ES-I3 (cell line): ENCODE measurements around the gene TIMM29.

Source experiments
- H3K36me3 ChIP-seq: 2 replicates; pipeline ENCODE4 v1.6.1; 2013; ENCODE audit warnings: mild to moderate bottlenecking, low read length, control low read depth, moderate library complexity; ENCODE audit not compliant: insufficient read depth
- H3K4me1 ChIP-seq: 2 replicates; pipeline ENCODE4 v1.6.1; 2013; ENCODE audit warnings: mild to moderate bottlenecking, control low read depth, low read length; ENCODE audit not compliant: insufficient read depth
- H3K9ac ChIP-seq: 2 replicates; pipeline ENCODE4 v1.6.1; 2013; ENCODE audit warnings: low read depth, mild to moderate bottlenecking, low read length, moderate library complexity
- H3K9me3 ChIP-seq: 2 replicates; pipeline ENCODE4 v1.6.1; 2013; ENCODE audit warnings: mild to moderate bottlenecking, low read length, moderate library complexity; ENCODE audit not compliant: control insufficient read depth, insufficient read depth

Gene TIMM29

DNA sequence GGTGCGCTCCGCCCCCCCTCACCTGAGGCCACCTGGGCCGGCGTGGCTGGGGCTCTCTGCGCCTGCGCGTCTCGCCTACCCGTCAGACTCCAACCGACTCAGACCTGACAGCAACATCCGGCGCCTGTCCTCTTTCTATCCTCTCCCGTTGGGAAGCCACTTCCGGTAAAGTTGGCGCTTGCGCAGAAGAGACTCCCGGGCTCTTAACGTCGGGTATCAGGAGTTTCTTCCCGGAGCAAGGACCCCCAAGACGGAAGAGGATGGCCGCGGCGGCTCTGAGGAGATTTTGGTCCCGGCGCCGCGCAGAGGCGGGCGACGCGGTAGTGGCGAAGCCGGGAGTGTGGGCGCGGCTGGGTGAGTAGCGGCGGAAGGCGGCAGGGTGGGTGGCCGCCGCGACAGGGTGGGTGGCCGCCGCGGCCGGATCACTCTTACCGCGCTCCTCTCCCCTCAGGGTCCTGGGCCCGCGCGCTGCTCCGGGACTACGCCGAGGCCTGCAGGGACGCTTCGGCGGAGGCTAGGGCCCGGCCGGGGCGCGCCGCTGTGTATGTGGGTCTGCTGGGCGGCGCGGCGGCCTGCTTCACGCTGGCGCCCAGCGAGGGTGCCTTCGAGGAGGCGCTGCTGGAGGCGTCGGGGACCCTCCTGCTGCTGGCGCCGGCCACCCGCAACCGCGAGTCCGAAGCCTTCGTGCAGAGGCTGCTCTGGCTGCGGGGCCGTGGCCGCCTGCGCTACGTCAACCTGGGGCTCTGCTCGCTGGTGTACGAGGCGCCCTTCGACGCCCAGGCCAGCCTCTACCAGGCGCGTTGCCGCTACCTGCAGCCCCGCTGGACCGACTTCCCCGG, at the start of gene TIMM29, which contains the start of gene YIPF2:
Gene TIMM29, plus strand, starts transcription at position 249 of the 839 bp plus-strand sequence. Its CDS starts 12 bp downstream, at position 261.
Gene YIPF2, minus strand, starts transcription at position 77 of the 839 bp plus-strand sequence. CDS start 229 bp downstream, outside the sequence.
- no peaks in the 10 kb centered on the region for H3K9me3 ChIP-seq
- peaks cover 4% of the 10 kb centered on the region; the same call in 1 of the 2 replicates for H3K36me3 ChIP-seq
- H3K9ac ChIP-seq: peak within 1 kb of the TSS; percentile 72
- no peaks in the 10 kb centered on the region for H3K4me1 ChIP-seq

DNA sequence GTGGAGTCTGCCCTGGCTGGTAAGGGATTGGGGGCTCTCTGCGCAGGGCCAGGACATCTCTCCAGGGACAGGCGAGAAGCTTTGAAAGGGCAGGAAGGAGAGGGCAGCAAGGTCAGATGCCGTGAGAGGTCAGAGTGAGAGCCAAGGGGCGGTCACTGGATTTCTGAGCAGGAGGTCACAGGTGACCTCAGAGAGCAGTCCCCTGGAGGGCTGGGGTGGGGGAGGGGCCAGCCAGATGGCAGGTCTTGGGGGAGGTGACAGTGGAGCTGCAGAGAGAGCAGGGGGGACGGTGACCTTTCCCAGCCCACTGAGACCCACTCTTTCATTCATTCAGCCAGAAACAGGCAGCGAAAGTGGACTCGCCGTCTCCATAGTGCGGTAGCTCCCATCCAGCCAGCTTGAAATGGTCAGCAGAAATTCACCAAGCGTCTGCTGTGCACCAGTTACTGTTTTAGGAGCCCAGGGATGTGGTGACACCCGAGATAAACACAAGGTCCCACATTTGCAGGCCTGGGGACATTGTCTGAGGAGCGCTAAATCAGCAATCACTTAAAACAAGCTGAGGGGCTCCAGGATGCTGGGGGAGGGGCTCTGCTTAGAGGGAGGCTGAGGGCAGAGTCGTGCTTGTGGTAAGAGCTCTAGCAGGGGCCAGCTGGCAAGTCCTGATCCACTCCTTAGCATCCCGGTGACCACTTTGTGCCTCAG, 47.1 kb upstream of the TIMM29 start:
- H3K9ac ChIP-seq: no peak overlapping the region
- H3K36me3 ChIP-seq: no peaks in the 10 kb centered on the region
- no peaks in the 10 kb centered on the region for H3K9me3 ChIP-seq
- H3K4me1 ChIP-seq: peaks cover 59% of the 10 kb centered on the region

DNA sequence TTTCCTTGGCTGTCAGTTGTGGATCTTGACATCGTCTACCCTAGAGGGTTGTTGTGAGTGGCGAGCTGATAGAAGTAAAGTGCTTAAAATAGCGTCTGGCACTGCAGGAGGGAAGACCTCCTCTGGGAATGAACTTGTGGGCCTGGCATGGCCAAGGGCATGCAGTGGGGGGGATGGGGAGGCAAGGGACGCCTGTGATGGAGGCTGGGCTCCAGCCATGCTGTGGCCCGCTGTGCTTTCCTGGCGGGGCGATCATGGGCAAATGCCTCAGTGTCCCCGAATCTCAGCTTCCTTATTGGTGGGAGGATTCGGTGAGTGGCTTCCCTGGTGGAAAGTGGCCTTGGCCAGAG, 46.5 kb upstream of the TIMM29 start:
- Histone ChIP-seq H3K36me3 (no peaks in the 10 kb centered on the region), H3K4me1 (peaks cover 63% of the 10 kb centered on the region), H3K9ac (no peak overlapping the region), H3K9me3 (no peaks in the 10 kb centered on the region)

DNA sequence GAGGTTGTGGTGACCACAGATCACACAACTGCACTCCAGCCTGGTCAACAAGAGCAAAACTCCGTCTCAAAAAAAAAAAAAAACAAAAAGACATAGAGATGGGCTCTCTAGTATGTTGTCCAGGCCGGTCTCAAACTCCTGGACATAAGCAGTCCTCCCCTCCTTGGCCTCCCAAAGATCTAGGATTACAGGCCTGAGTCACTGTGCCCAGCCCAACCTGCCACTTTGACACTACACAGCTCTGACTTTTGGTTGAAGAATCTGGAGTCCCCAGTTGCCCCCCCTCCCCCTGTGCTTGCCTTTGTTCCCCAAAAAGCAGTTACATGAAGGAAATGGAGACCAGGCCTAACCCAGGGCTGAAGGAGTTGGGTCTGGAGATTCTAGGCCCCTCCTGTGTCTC, 44.3 kb upstream of the TIMM29 start:
- Histone ChIP-seq H3K9me3 (no peaks in the 10 kb centered on the region), H3K36me3 (no peaks in the 10 kb centered on the region), H3K9ac (no peak overlapping the region), H3K4me1 (peaks cover 69% of the 10 kb centered on the region)

DNA sequence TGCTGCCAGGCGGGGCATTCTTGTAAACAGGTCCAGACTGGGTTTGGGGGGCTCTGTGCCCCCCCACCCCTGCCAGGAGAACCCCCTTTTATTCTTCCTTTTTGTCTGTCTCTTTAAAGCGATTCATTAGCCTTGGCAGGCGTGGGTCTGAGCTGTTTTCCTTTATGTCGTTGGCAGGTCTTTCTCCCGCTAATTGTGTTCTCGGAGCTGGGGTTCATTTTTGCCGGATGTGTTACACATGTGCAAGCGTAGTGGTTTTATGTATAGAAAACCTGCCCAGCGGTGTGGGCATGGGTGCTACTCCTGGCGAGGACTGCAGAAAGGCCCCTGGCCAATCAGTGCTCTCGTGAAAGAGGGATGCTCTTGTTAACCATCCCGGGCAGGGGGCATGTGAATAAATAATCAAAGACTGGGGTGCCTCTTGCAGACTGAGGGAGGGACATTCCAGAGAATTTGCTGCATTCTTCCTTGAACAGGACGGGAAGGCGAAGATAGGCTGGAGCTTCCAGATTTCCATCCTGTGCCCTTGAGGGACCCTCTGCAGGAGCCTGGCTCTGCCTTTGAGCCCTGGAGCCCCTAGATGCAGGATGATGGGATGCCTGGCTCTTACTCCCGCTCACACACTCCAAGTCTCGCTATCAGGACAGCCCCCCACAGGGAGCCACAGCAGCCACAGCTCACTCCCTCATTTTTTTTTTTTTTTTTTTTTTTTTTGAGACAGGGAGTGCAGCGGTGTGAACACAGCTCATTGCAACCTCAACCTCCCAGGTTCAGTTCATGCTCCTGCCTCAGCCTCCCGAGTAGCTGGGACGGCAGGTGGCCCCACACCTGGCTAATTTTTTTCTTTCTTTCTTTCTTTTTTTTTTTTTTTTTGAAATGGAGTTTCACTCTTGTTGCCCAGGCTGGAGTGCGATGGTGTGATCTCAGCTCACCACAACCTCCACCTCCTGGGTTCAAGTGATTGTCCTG, 43.1 kb upstream of the TIMM29 start:
- Histone ChIP-seq H3K9me3 (no peaks in the 10 kb centered on the region), H3K4me1 (peaks cover 58% of the 10 kb centered on the region), H3K36me3 (no peaks in the 10 kb centered on the region), H3K9ac (no peak overlapping the region)

DNA sequence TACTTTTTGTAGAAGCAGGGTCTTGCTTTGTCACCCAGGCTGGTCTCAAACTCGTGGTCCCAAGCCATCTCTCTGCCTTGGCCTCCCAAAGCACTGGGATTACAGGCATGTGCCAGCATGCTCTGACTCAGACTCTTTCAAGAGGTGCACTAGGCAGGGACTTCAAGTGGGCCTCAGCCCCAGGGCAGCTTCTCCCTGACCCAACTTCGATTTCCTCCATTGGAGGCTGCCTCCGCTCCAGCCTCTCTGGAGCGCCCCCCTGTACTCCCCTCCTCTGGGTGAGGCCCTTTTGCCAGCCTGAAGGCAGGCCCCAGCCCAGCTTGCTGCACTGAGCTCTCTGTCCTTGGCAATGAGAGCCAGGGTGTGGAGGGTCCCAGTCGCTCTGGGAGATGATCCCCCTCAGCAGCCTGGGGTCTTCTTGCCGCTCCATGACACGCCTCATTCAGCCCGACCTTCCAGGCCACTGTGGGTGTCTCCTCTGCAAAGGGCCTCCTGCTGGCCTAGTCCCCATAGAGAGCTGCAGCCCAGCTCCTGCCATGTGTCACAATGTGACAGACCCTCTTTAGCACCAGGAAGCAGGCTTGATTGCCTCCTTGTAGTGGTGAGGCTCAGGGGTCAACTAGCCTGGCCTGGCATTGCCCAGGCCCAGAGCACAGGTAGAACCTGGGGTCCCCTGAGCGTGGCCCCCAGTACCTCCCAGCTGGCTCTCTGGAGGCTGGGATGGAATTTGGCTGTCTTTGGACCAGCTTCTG, 40.8 kb upstream of the TIMM29 start:
- H3K9me3 ChIP-seq: no peaks in the 10 kb centered on the region
- peaks cover 56% of the 10 kb centered on the region for H3K4me1 ChIP-seq
- no peaks in the 10 kb centered on the region for H3K36me3 ChIP-seq
- H3K9ac ChIP-seq: no peak overlapping the region

DNA sequence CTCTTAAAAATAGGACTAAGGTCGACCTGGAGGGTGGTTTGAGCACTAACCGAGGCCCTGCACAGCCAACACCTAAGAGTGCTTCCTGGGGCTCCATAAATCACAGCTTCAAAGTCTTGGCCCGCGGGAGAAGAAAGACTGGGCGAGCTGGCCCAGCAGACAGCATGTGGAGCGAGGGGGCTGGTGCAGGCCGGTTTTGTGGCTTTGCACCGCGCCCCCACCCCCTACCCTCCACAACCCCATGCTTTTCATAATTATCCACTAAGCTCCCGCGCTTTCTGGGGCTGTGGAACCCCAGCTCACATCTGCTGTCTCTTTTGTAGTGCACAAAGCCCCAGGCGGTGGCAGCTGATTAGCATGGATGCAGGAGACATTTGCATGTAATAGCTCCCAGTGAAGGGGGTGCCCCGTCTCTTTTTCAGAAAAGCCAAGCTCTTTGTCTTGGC, 40.2 kb upstream of the TIMM29 start:
- no peaks in the 10 kb centered on the region for H3K36me3 ChIP-seq
- peaks cover 54% of the 10 kb centered on the region for H3K4me1 ChIP-seq
- H3K9ac ChIP-seq: no peak overlapping the region
- no peaks in the 10 kb centered on the region for H3K9me3 ChIP-seq

DNA sequence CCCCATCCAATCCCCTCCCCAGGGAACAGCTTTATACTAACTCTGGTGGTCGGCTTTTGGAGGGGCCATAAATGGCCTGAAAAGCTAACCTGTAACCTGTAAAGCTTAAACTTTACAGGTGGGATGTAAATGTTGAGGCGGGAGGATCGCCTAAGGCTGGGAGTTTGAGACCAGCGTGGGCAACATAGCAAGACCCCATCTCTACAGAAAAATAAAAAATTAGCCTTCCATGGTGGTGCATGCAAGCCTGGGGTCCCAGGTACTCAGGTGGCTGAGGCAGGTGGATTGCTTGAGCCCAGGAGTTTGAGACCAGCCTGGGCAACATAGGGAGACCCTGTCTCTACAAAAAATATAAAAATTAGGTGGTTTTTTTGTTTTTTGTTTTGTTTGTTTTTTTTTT, 38.7 kb upstream of the TIMM29 start:
- Histone ChIP-seq H3K36me3 (no peaks in the 10 kb centered on the region; the same call in 1 of the 2 replicates), H3K4me1 (peaks cover 51% of the 10 kb centered on the region), H3K9ac (no peak overlapping the region), H3K9me3 (no peaks in the 10 kb centered on the region)

DNA sequence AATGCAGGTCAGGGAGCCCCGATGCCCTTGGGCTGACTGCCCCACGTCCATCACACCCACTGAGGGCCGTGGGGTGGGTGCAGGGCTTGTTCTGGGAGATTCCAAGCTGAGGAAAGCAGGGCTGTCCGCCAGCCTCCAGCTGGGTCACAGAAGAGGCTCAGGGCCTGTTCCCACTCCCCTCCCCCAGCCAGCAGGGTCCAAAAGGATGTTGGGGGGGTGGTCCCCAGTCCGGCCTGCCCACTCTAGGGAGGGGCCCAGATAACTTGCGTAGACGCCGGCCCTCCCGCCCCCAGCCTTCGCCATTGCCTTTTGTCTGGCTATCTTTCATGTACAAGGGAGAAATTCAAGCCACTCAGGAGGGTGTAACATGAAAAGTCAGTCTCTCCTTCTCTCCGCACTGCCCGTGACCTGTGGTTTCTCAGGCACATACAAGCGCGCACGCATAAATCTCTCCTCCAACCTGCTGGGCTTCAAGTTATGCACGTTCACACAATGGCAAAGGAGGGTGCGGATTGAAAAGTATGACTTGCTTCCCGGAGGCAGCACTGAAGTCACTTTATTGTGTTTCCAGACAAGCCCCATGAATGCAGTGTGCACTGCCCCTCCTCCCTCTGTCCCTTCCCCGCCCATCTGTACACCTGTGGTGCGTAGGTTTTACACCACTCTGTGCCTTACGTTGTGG, 37.1 kb upstream of the TIMM29 start:
- Histone ChIP-seq H3K9ac (no peak overlapping the region), H3K36me3 (no peaks in the 10 kb centered on the region; the same call in 1 of the 2 replicates), H3K9me3 (no peaks in the 10 kb centered on the region), H3K4me1 (peaks cover 42% of the 10 kb centered on the region)

DNA sequence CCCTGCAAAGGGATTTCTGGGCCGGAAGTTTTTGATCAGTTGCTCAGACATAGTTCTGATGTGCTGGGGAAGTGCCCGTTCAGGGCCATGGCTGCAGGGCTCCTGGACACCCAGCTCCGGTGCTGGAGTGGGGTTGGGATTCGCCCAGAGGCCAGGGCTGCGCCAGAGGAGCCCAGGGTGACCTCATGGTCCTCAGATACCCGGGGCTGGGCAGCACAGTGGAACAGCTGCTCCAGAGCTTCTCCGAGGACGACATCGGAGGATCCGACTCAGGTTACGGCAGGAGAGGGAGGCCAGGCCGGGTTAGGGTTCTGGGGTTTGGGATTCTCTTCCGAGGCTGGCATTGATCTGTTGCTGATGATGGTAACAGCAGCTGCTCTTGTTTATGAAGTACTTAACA, 36.4 kb upstream of the TIMM29 start:
- Histone ChIP-seq H3K9ac (no peak overlapping the region), H3K36me3 (no peaks in the 10 kb centered on the region; the same call in 1 of the 2 replicates), H3K4me1 (peaks cover 36% of the 10 kb centered on the region), H3K9me3 (no peaks in the 10 kb centered on the region)

DNA sequence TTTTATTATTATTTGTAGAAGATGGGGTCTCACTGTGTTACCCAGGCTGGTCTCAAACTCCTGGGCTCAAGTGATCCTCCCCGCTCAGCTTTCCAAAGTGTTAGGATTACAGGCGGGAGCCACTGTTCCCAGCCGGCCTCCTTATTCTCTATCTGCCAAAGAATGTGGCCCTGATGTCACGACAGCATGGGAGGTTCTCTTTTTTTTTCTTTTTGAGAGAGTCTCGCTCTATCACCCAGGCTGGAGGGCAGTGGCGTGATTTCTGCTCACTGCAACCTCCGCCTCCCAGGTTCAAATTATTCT, 33.7 kb upstream of the TIMM29 start:
- Histone ChIP-seq H3K36me3 (no peaks in the 10 kb centered on the region; the same call in 1 of the 2 replicates), H3K9me3 (no peaks in the 10 kb centered on the region), H3K4me1 (peaks cover 21% of the 10 kb centered on the region), H3K9ac (no peak overlapping the region)

DNA sequence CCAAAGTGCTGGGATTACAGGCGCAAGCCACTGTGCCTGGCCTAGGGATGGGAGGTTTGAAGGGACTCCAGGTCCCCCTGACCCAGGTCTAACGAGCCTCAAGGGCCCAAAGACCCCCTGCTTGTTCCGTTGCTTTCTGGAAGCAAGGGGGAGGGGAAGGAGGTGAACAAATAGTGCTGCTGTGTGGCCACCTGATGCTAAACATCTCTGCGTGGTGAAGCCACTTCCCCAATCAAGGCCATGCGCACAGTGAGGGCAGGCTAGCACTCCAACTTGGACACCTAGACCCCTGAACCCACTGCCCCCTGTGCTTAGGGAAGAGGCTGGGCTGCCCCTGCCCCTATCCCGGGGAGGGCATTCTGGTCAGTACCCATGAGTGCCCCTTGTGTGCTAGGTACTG, 33.2 kb upstream of the TIMM29 start:
- H3K9me3 ChIP-seq: no peaks in the 10 kb centered on the region
- H3K4me1 ChIP-seq: peaks cover 21% of the 10 kb centered on the region
- H3K9ac ChIP-seq: no peak overlapping the region
- no peaks in the 10 kb centered on the region; the same call in 1 of the 2 replicates for H3K36me3 ChIP-seq

DNA sequence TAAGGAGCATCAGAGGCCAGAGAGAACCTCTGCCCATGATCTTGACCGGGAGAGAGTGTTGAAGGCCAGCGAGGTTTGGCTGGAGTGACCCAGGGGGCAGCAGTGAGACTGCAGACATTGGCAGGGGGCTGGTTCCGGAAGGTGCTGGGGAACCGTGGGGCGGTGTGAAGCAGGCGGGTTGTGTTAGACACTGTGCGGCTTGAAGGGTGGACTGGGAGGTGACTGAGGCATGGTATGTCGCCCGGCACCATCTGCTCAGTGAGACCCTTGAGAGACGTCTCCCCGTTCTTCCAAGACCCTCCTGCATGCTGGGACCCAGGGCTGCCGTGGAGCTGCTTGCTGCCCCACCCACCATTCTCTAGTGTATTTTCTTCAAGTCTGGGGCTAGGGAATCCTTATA, 32.7 kb upstream of the TIMM29 start:
- no peaks in the 10 kb centered on the region; the same call in 1 of the 2 replicates for H3K36me3 ChIP-seq
- H3K4me1 ChIP-seq: peaks cover 19% of the 10 kb centered on the region
- no peak overlapping the region for H3K9ac ChIP-seq
- no peaks in the 10 kb centered on the region for H3K9me3 ChIP-seq
